Measurements from ENCODE around the gene PDSS1.

DNA sequence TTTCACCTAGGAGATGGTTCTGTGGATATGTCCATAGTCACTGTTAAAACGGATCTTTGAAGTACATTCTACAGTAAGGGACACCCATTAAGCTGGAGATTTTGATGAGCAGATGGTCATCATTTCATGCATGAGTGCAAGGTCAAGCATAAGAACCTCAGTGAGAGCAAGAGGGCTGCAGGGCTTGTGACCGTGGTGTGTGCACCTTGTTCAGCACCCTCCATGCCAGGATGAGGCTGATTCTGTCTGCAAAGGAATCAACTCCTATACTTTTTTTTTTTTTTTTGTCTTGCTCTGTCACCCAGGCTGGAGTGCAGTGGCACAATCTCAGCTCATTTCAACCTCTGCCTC lies 17.6 kb downstream of the PDSS1 start:
- TF ChIP-seq POLR2AphosphoS5 (IDR thresholded peaks at IDR 0.05; ENCODE audit: low read depth, low read length) (no peak), POLR2A (IDR thresholded peaks at IDR 0.05; ENCODE audit: low read depth, low read length) (no peak), TAF1 (IDR thresholded peaks at IDR 0.05; ENCODE audit: borderline replicate concordance, low read depth, low read length) (no peak)

Data from GM12892 (cell line).